Neuronal stem cell (in vitro differentiated cells): ENCODE data around the gene PEX26.
A peak's percentile ranks its signal among the peaks of the same experiment; 100 is the strongest.

Experiments used
- DNase-seq: peaks from one replicate; pipeline ENCODE4 v3.0.0-alpha.2; 2013; ENCODE audit warnings: low spot score
- H2AFZ ChIP-seq: one replicate; pipeline ENCODE4 v1.6.1; 2013; ENCODE audit warnings: mild to moderate bottlenecking, low read length, inconsistent platforms
- H2AK5ac ChIP-seq: 2 replicates; pipeline ENCODE4 v1.6.1; 2013; ENCODE audit warnings: low read depth, mild to moderate bottlenecking, inconsistent platforms, low read length, moderate library complexity, mixed read lengths
- H2BK120ac ChIP-seq: 2 replicates; pipeline ENCODE4 v1.6.1; 2013; ENCODE audit warnings: low read depth, mild to moderate bottlenecking, inconsistent platforms, low read length, moderate library complexity, mixed read lengths
- H2BK12ac ChIP-seq: one replicate; pipeline ENCODE4 v1.6.1; 2013; ENCODE audit warnings: low read length, inconsistent platforms
- H2BK15ac ChIP-seq: 2 replicates; pipeline ENCODE4 v1.6.1; 2013; ENCODE audit warnings: mild to moderate bottlenecking, low read length, inconsistent platforms, mixed read lengths
- H2BK5ac ChIP-seq: one replicate; pipeline ENCODE4 v1.6.1; 2013; ENCODE audit warnings: inconsistent platforms, mild to moderate bottlenecking, low read length, moderate library complexity
- H3K14ac ChIP-seq: one replicate; pipeline ENCODE4 v1.6.1; 2013; ENCODE audit warnings: low read length, inconsistent platforms
- H3K18ac ChIP-seq: 2 replicates; pipeline ENCODE4 v1.6.1; 2013; ENCODE audit warnings: low read length, inconsistent platforms
- H3K23ac ChIP-seq: 2 replicates; pipeline ENCODE4 v1.6.1; 2013; ENCODE audit warnings: low read depth, mild to moderate bottlenecking, mixed read lengths, low read length, inconsistent platforms; ENCODE audit not compliant: poor library complexity
- H3K27ac ChIP-seq: replicated peaks from 3 replicates; pipeline ENCODE4 v1.5.1; 2013; ENCODE audit warnings: low read length, inconsistent platforms
- H3K27me3 ChIP-seq, 3 experiments: 2 replicates each; pipeline ENCODE4 v1.6.1; 2013; ENCODE audit warnings: low read length in 3 of 3, mild to moderate bottlenecking in 2 of 3, inconsistent platforms in 1 of 3, low read depth in 1 of 3, mixed read lengths in 1 of 3, moderate library complexity in 1 of 3; ENCODE audit not compliant: control insufficient read depth in 3 of 3, insufficient read depth in 3 of 3
- H3K36me3 ChIP-seq, 2 donors: replicated peaks in 1 of 2; 2 replicates each; pipeline ENCODE4 v1.6.1; 2013; ENCODE audit warnings: low read length in 2 of 2; ENCODE audit not compliant: control insufficient read depth in 2 of 2, insufficient read depth in 2 of 2
- H3K4ac ChIP-seq: 2 replicates; pipeline ENCODE4 v1.6.1; 2013; ENCODE audit warnings: inconsistent platforms, mild to moderate bottlenecking, low read length, moderate library complexity
- H3K4me1 ChIP-seq, 2 donors: 1 replicate in 1 of 2; 2 replicates in 1 of 2; pipeline ENCODE4 v1.6.1; 2013; ENCODE audit warnings: low read length in 2 of 2, low read depth in 1 of 2; ENCODE audit not compliant: control insufficient read depth in 2 of 2, insufficient read depth in 1 of 2
- H3K4me2 ChIP-seq: one replicate; pipeline ENCODE4 v1.6.1; 2013; ENCODE audit warnings: mild to moderate bottlenecking, low read length, inconsistent platforms; ENCODE audit not compliant: insufficient read depth, poor library complexity, severe bottlenecking
- H3K4me3 ChIP-seq, 2 donors: 2 replicates each; pipeline ENCODE4 v1.5.1; 2013; ENCODE audit warnings: low read length in 2 of 2, mild to moderate bottlenecking in 2 of 2, inconsistent platforms in 1 of 2, moderate library complexity in 1 of 2
- H3K79me1 ChIP-seq: one replicate; pipeline ENCODE4 v1.6.1; 2013; ENCODE audit warnings: low read depth, mild to moderate bottlenecking, inconsistent platforms, low read length, moderate library complexity
- H3K9ac ChIP-seq: one replicate; pipeline ENCODE4 v1.6.1; 2013; ENCODE audit warnings: mild to moderate bottlenecking, low read depth, low read length, inconsistent platforms; ENCODE audit not compliant: poor library complexity
- H3K9me3 ChIP-seq, 2 donors: replicated peaks in 1 of 2; 2 replicates each; pipeline versions ENCODE3 to v1.6.1; 2013; ENCODE audit warnings: low read length in 2 of 2, mild to moderate bottlenecking in 2 of 2, inconsistent platforms in 1 of 2, low read depth in 1 of 2, mixed read lengths in 1 of 2, moderate library complexity in 1 of 2; ENCODE audit not compliant: control insufficient read depth in 2 of 2, insufficient read depth in 1 of 2
- H4K8ac ChIP-seq: one replicate; pipeline ENCODE4 v1.6.1; 2013; ENCODE audit warnings: low read depth, mild to moderate bottlenecking, inconsistent platforms, low read length, moderate library complexity
- H4K91ac ChIP-seq: one replicate; pipeline ENCODE4 v1.6.1; 2013; ENCODE audit warnings: low read length, low read depth, mild to moderate bottlenecking, inconsistent platforms; ENCODE audit not compliant: poor library complexity
- WGBS, 2 donors: extraction: QIAGEN DNeasy Blood & Tissue Kit; methylation state at CpG; one replicate each; pipeline ENCODE4 v1.1.7; 2013; ENCODE audit warnings: missing lambda C conversion rate in 2 of 2, mixed read lengths in 1 of 2; ENCODE audit not compliant: insufficient read length in 2 of 2, insufficient replicate concordance in 1 of 2; ENCODE audit errors: extremely low coverage in 2 of 2; 5-methylcytosine and 5-hydroxymethylcytosine counted together

The PEX26 gene

GRCh38 chr22:18045794-18046193 is 32.0 kb upstream of the PEX26 start:
- no peak overlapping the region for H3K27ac ChIP-seq
- H4K91ac ChIP-seq: no peak overlapping the region

GRCh38 chr22:18048041-18048440 is 29.7 kb upstream of the PEX26 start:
- peaks cover 0 to 2% of the 10 kb centered on the region in 2 donors for H3K4me1 ChIP-seq
- no peak overlapping the region for H3K27ac ChIP-seq
- H2BK15ac ChIP-seq: no peak overlapping the region
- H3K4ac ChIP-seq: no peak overlapping the region
- no peak overlapping the region for H2AFZ ChIP-seq
- H2AK5ac ChIP-seq: no peak overlapping the region
- H3K9me3 ChIP-seq: no peaks in the 10 kb centered on the region
- H3K27me3 ChIP-seq: peaks cover 0 to 4% (median 0%) of the 10 kb centered on the region in 3 experiments
- WGBS, 2 donors: no CpG with 5 or more reads among the region's 9 CpGs
- DNase-seq: no peak
- H3K18ac ChIP-seq: no peak overlapping the region
- no peak overlapping the region for H3K4me3 ChIP-seq
- H3K9ac ChIP-seq: no peak overlapping the region
- H4K8ac ChIP-seq: no peak overlapping the region
- no peak overlapping the region for H2BK5ac ChIP-seq
- H3K4me2 ChIP-seq: no peak overlapping the region
- no peaks in the 10 kb centered on the region for H3K36me3 ChIP-seq
- no peak overlapping the region for H4K91ac ChIP-seq
- H3K14ac ChIP-seq: no peak overlapping the region
- no peak overlapping the region for H2BK120ac ChIP-seq
- H3K79me1 ChIP-seq: no peaks in the 10 kb centered on the region
- H2BK12ac ChIP-seq: no peak overlapping the region
- peak overlapping the region; percentile 95 for H3K23ac ChIP-seq

More at GRCh38 chr22:18045794-18046193, 32.0 kb upstream of the PEX26 start:
- Histone ChIP-seq H3K36me3 (no peaks in the 10 kb centered on the region), H3K27me3 (peaks cover 0 to 4% (median 0%) of the 10 kb centered on the region in 3 experiments), H3K14ac (no peak overlapping the region), H2AK5ac (no peak overlapping the region), H3K4me2 (no peak overlapping the region), H3K9me3 (peaks cover 2 to 5% of the 10 kb centered on the region in 2 donors), H3K23ac (no peak overlapping the region), H2BK15ac (no peak overlapping the region), H2BK5ac (no peak overlapping the region), H2BK12ac (no peak overlapping the region), H3K4me3 (peak overlapping the region in 1 of 2 donors; percentile 49), H3K79me1 (no peaks in the 10 kb centered on the region), H2AFZ (no peak overlapping the region), H2BK120ac (no peak overlapping the region), H3K9ac (no peak overlapping the region), H3K4me1 (peaks cover 0 to 2% of the 10 kb centered on the region in 2 donors), H3K4ac (no peak overlapping the region), H4K8ac (no peak overlapping the region), H3K18ac (no peak overlapping the region)
- WGBS, 2 donors: no CpG with 5 or more reads among the region's 4 CpGs
- no peak for DNase-seq

- Histone ChIP-seq H3K23ac (peak overlapping the region; percentile 95), H3K27ac (no peak overlapping the region), H3K4me2 (no peak overlapping the region), H3K79me1 (no peaks in the 10 kb centered on the region), H3K4me3 (no peak overlapping the region), H3K18ac (no peak overlapping the region), H3K4me1 (peaks cover 0 to 2% of the 10 kb centered on the region in 2 donors), H4K91ac (no peak overlapping the region), H4K8ac (no peak overlapping the region), H2AFZ (no peak overlapping the region), H3K4ac (no peak overlapping the region), H2BK12ac (no peak overlapping the region), H3K9ac (no peak overlapping the region), H2BK15ac (no peak overlapping the region), H3K9me3 (no peaks in the 10 kb centered on the region), H2AK5ac (no peak overlapping the region), H3K27me3 (peaks cover 0 to 4% (median 0%) of the 10 kb centered on the region in 3 experiments), H3K14ac (no peak overlapping the region), H3K36me3 (no peaks in the 10 kb centered on the region), H2BK5ac (no peak overlapping the region), H2BK120ac (no peak overlapping the region)
- DNase-seq: no peak
- WGBS, 2 donors: no CpG with 5 or more reads among the region's 29 CpGs
Observed at GRCh38 chr22:18048441-18048898, 29.3 kb upstream of the PEX26 start.

- DNase-seq: no peak
- Histone ChIP-seq H3K23ac (no peak overlapping the region), H2BK15ac (no peak overlapping the region), H3K27me3 (peaks cover 0 to 4% (median 0%) of the 10 kb centered on the region in 3 experiments), H2BK5ac (no peak overlapping the region), H3K27ac (no peak overlapping the region), H3K36me3 (no peaks in the 10 kb centered on the region), H3K4me1 (peaks cover 4% of the 10 kb centered on the region in 2 donors), H2BK120ac (no peak overlapping the region), H3K79me1 (no peaks in the 10 kb centered on the region), H3K4me3 (no peak overlapping the region), H2AFZ (no peak overlapping the region), H3K9ac (no peak overlapping the region), H2AK5ac (no peak overlapping the region), H3K18ac (no peak overlapping the region), H3K4me2 (no peak overlapping the region), H3K4ac (no peak overlapping the region), H4K8ac (no peak overlapping the region), H2BK12ac (no peak overlapping the region), H4K91ac (no peak overlapping the region), H3K9me3 (peaks cover 3% of the 10 kb centered on the region in 2 donors), H3K14ac (no peak overlapping the region)
- WGBS, 2 donors: no CpG with 5 or more reads among the region's 5 CpGs
Observed at GRCh38 chr22:18050065-18050464, 27.7 kb upstream of the PEX26 start.
